A673 (cell line): ENCODE measurements around the gene SERPINH1. TPM values are rescaled to one million over a fixed set of nuclear protein-coding genes. Genes with fewer than 3 reads are reported as not detected.

ENCODE experiments used
- BruUV-seq: library from RNA; stranded (reverse); fragments of 400-500 nt; replicated peaks from 2 replicates; lab custom pipeline; 2021; lab: Mats Ljungman, UMichigan
- CTCF ChIA-PET: fragments of 300-600 bp; sonication (Branson Sonifier 250); formaldehyde crosslinking; loops from one replicate; lab custom pipeline; 2022; ENCODE audit warnings: antibody characterized with exemption; lab: Charles Lee
- POLR2A ChIA-PET: fragments of 300-600 bp; sonication (Branson Sonifier 250); formaldehyde crosslinking; loops from one replicate; lab custom pipeline; 2022; ENCODE audit warnings: antibody characterized with exemption; ENCODE audit not compliant: low non-redundant PET; lab: Charles Lee
- DNase-seq: peaks from one replicate; pipeline ENCODE4 v3.0.0-alpha.2; 2015; ENCODE audit warnings: low spot score
- H3K27ac ChIP-seq: fragments of 200-600 bp; sonication (generic); 2 replicates; pipeline ENCODE4 v1.5.1; 2016; ENCODE audit warnings: mixed run types, low read depth, mild to moderate bottlenecking, mixed read lengths, antibody characterized with exemption, low read length; ENCODE audit not compliant: poor library complexity, severe bottlenecking
- H3K27me3 ChIP-seq: fragments of 200-600 bp; sonication (generic); replicated peaks from 2 replicates; pipeline ENCODE4 v1.6.1; 2017; ENCODE audit warnings: mixed run types, low read depth, mild to moderate bottlenecking, mixed read lengths, antibody characterized with exemption, low read length; ENCODE audit not compliant: insufficient read depth, poor library complexity
- H3K36me3 ChIP-seq: fragments of 200-600 bp; sonication (generic); 2 replicates; pipeline ENCODE4 v1.6.1; 2016; ENCODE audit warnings: mixed run types, mild to moderate bottlenecking, mixed read lengths, antibody characterized with exemption, low read length; ENCODE audit not compliant: insufficient read depth, poor library complexity, severe bottlenecking
- H3K4me1 ChIP-seq: fragments of 200-600 bp; sonication (generic); 2 replicates; pipeline ENCODE4 v1.6.1; 2017; ENCODE audit warnings: mixed run types, mild to moderate bottlenecking, mixed read lengths, antibody characterized with exemption, low read length; ENCODE audit not compliant: insufficient read depth, poor library complexity, severe bottlenecking
- H3K4me3 ChIP-seq: fragments of 200-600 bp; sonication (generic); 2 replicates; pipeline ENCODE4 v1.5.1; 2016; ENCODE audit warnings: low read depth, mixed run types, mild to moderate bottlenecking, mixed read lengths, low read length; ENCODE audit not compliant: poor library complexity, severe bottlenecking
- H3K9me3 ChIP-seq: fragments of 200-600 bp; sonication (generic); 2 replicates; pipeline ENCODE4 v1.6.1; 2016; ENCODE audit warnings: mixed run types, low read depth, mild to moderate bottlenecking, mixed read lengths, antibody characterized with exemption, low read length; ENCODE audit not compliant: poor library complexity, severe bottlenecking
- CTCF ChIP-seq: fragments of 300-800, 200-600 bp; sonication (generic); conservative IDR thresholded peaks from 2 replicates; pipeline ENCODE4 v1.5.1; 2017; ENCODE audit warnings: low read depth, mild to moderate bottlenecking, antibody characterized with exemption, low read length, moderate library complexity, mixed read lengths
- EZH2 ChIP-seq: fragments of 200-600 bp; sonication (generic); IDR thresholded peaks from 2 replicates; pipeline ENCODE4 v1.6.1; 2017; ENCODE audit warnings: borderline replicate concordance, low read depth, mild to moderate bottlenecking, mixed read lengths, antibody characterized with exemption, low read length; ENCODE audit not compliant: poor library complexity, severe bottlenecking
- intact Hi-C: fragments of 100-400 bp; cut with micrococcal nuclease; formaldehyde crosslinking; loops from one replicate; pipeline ENCODE4 v1.10.0; 2022; ENCODE audit not compliant: unreplicated experiment
- total RNA-seq: library from RNA; stranded (reverse); gene quantifications from 2 replicates; pipeline ENCODE4 v1.2.3, GENCODE V29; 2021

SERPINH1 gene
- total RNA-seq, 1 experiment from 2014 or later = 268 TPM

GRCh38 chr11:75597636-75598035 lies 35.6 kb downstream of the SERPINH1 start:
- no TSS peak for BruUV-seq
- peaks cover 4% of the 10 kb centered on the region for H3K4me1 ChIP-seq
- intact Hi-C loops = loop anchor here (5.0 to 10.0 kb wide), 2 partner anchors 70 to 107 kb away; partner anchors contain the start of gene MAP6
- no peaks in the 10 kb centered on the region for H3K9me3 ChIP-seq
- POLR2A ChIA-PET = interaction anchor here (0.5 kb wide), 1 partner anchor 64 kb away, joined by 4 read pairs; no protein-coding TSS in a partner anchor
- DNase-seq = peak; percentile 61
- TF ChIP-seq CTCF (peak; percentile 94), EZH2 (no peak)
- no peaks in the 10 kb centered on the region for H3K36me3 ChIP-seq
- H3K27me3 ChIP-seq = no peaks in the 10 kb centered on the region
- H3K27ac ChIP-seq = no peak overlapping the region
- H3K4me3 ChIP-seq = no peak overlapping the region
- CTCF ChIA-PET = interaction anchor here (1.2 to 1.3 kb wide), 2 partner anchors 10 to 108 kb away, joined by 3 to 5 read pairs; no protein-coding TSS in a partner anchor

- Histone ChIP-seq H3K4me3 (no peak overlapping the region), H3K36me3 (no peaks in the 10 kb centered on the region), H3K4me1 (peaks cover 11% of the 10 kb centered on the region), H3K27me3 (no peaks in the 10 kb centered on the region), H3K9me3 (no peaks in the 10 kb centered on the region), H3K27ac (no peak overlapping the region)
- no TSS peak for BruUV-seq
- CTCF ChIA-PET = interaction anchor here (1.2 to 1.3 kb wide), 2 partner anchors 10 to 108 kb away, joined by 3 to 5 read pairs; no protein-coding TSS in a partner anchor
- intact Hi-C loops = loop anchor here (5.0 to 10.0 kb wide), 2 partner anchors 69 to 107 kb away; partner anchors contain the start of gene MAP6
- POLR2A ChIA-PET = no interaction called here
- no peak for DNase-seq
- TF ChIP-seq CTCF (no peak), EZH2 (no peak)
Observed at GRCh38 chr11:75598264-75598663, 36.2 kb downstream of the SERPINH1 start.

- Histone ChIP-seq H3K27ac (no peak overlapping the region), H3K36me3 (no peaks in the 10 kb centered on the region), H3K27me3 (no peaks in the 10 kb centered on the region), H3K4me1 (peaks cover 17% of the 10 kb centered on the region), H3K9me3 (no peaks in the 10 kb centered on the region), H3K4me3 (no peak overlapping the region)
- intact Hi-C loops = loop anchor here (5.0 to 10.0 kb wide), 2 partner anchors 68 to 106 kb away; partner anchors contain the start of gene MAP6
- CTCF ChIA-PET = no interaction called here
- TF ChIP-seq EZH2 (no peak), CTCF (no peak)
- POLR2A ChIA-PET = no interaction called here
- no peak for DNase-seq
- no TSS peak for BruUV-seq
Observed at GRCh38 chr11:75598900-75599299, 36.8 kb downstream of the SERPINH1 start.
